ENCODE measurements around the gene LGALS3BP.

LGALS3BP gene

GRCh38 chr17:78935419-78936323 lies 44.1 kb downstream of the LGALS3BP start:
- DNase-seq: no peak

- no peak for DNase-seq
These were observed 44.9 kb downstream of the LGALS3BP start for GRCh38 chr17:78934681-78935418.

- no peak for DNase-seq
These were observed 45.7 kb downstream of the LGALS3BP start for GRCh38 chr17:78933959-78934568.

- no peak for DNase-seq
These were observed 46.4 kb downstream of the LGALS3BP start for GRCh38 chr17:78933025-78933958.

GRCh38 chr17:78929908-78930775 lies 49.6 kb downstream of the LGALS3BP start:
- DNase-seq: no peak

- no peak for DNase-seq
These were observed 53.8 kb downstream of the LGALS3BP start for GRCh38 chr17:78925662-78926555.

GRCh38 chr17:78925234-78925633 lies 54.5 kb downstream of the LGALS3BP start, which contains the start of gene TIMP2:
TIMP2 (minus strand) TSS chr17:78925387; CDS start chr17:78925088, 299 bp downstream.
- peak in 3 of 4 experiments; percentile 18 to 75 (median 38) for DNase-seq

GRCh38 chr17:78924481-78925151 lies 55.1 kb downstream of the LGALS3BP start:
- no peak for DNase-seq

- DNase-seq: peak in 1 of 4 experiments; percentile 53
These were observed 55.9 kb downstream of the LGALS3BP start for GRCh38 chr17:78923660-78924453.

GRCh38 chr17:78922816-78923498 lies 56.8 kb downstream of the LGALS3BP start:
- no peak for DNase-seq

- DNase-seq: no peak
These were observed 58.2 kb downstream of the LGALS3BP start for GRCh38 chr17:78921437-78921971.
